Activated CD8-positive, alpha-beta memory T cell treated with anti-CD3 and anti-CD28 coated beads, Interleukin-2, amount 50 U/mL, for 1 hour (primary cell): ENCODE data around the gene INSYN1.
"Not testable (repeated sequence)": the region's sequence is repeated elsewhere in the genome, so short reads cannot be mapped to it uniquely, and the experiment has no call there.

Source experiments
- DNase-seq: peaks from one replicate; pipeline ENCODE4 v3.0.0-alpha.2; 2020; ENCODE audit errors: extremely low read depth

INSYN1 gene

GRCh38 chr15:73749971-73750370 is 3.2 kb downstream of the INSYN1 start:
- DNase-seq, result no peak

- no peak for DNase-seq
Measured at GRCh38 chr15:73749533-73749932, 3.6 kb downstream of the INSYN1 start.

- DNase-seq, result no peak
Measured at GRCh38 chr15:73748730-73749129, 4.4 kb downstream of the INSYN1 start.

GRCh38 chr15:73747847-73748590 is 5.1 kb downstream of the INSYN1 start:
- no peak for DNase-seq

GRCh38 chr15:73746883-73747282 is 6.3 kb downstream of the INSYN1 start:
- DNase-seq, result no peak

GRCh38 chr15:73746261-73746660 is 6.9 kb downstream of the INSYN1 start:
- no peak for DNase-seq

- no peak for DNase-seq
Measured at GRCh38 chr15:73745073-73745472, 8.1 kb downstream of the INSYN1 start.

GRCh38 chr15:73744293-73744692 is 8.9 kb downstream of the INSYN1 start:
- no peak for DNase-seq

- DNase-seq, result no peak
Measured at GRCh38 chr15:73741321-73741836, 11.8 kb downstream of the INSYN1 start.

GRCh38 chr15:73740152-73741048 is 12.8 kb downstream of the INSYN1 start:
- DNase-seq, result no peak

- DNase-seq, result no peak
Measured at GRCh38 chr15:73737535-73737934, 15.6 kb downstream of the INSYN1 start.

GRCh38 chr15:73732930-73733329 is 20.2 kb downstream of the INSYN1 start:
- DNase-seq, result no peak

- not testable (repeated sequence) for DNase-seq
Measured at GRCh38 chr15:73732051-73732450, 21.1 kb downstream of the INSYN1 start.

GRCh38 chr15:73727330-73727976 is 25.7 kb downstream of the INSYN1 start:
- DNase-seq, result no peak

GRCh38 chr15:73724212-73724611 is 28.9 kb downstream of the INSYN1 start:
- no peak for DNase-seq

GRCh38 chr15:73723191-73723590 is 30.0 kb downstream of the INSYN1 start:
- DNase-seq, result no peak

GRCh38 chr15:73722425-73722824 is 30.7 kb downstream of the INSYN1 start:
- no peak for DNase-seq

- no peak for DNase-seq
Measured at GRCh38 chr15:73718694-73719093, 34.5 kb downstream of the INSYN1 start.

- no peak for DNase-seq
Measured at GRCh38 chr15:73717802-73718201, 35.3 kb downstream of the INSYN1 start.

- no peak for DNase-seq
Measured at GRCh38 chr15:73717206-73717605, 35.9 kb downstream of the INSYN1 start.

- no peak for DNase-seq
Measured at GRCh38 chr15:73716417-73716816, 36.7 kb downstream of the INSYN1 start.

GRCh38 chr15:73715417-73715816 is 37.7 kb downstream of the INSYN1 start:
- no peak for DNase-seq
